ENCODE results near the gene TMEM247.

TMEM247 gene

GRCh38 chr2:46479265-46479664, at the start of gene TMEM247:
TMEM247 (plus strand) TSS chr2:46479565.
- DNase-seq (ENCODE audit: low spot score): no peak

DNA sequence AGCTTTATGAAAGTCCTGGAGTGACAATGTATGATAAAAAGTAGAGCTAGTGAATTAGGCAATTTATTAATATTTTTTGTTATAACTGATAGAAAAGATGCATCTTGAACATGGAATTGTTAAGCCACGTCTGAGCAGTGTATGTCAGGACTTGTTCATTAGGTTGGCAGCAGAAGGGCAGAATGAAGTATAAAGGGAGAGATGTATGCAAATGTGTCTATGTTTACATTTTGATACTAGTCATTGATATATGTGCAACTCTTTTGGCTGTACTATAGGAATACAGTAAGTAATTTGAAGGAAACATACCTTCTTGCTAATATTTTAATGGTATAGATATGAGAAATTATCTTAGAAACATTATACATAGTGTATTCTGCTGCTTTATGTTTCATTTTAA, 49.0 kb upstream of the TMEM247 start:
- DNase-seq (ENCODE audit: low spot score): no peak

- DNase-seq (ENCODE audit: low spot score): no peak
Measured at GRCh38 chr2:46430992-46431391, 48.4 kb upstream of the TMEM247 start.

DNA sequence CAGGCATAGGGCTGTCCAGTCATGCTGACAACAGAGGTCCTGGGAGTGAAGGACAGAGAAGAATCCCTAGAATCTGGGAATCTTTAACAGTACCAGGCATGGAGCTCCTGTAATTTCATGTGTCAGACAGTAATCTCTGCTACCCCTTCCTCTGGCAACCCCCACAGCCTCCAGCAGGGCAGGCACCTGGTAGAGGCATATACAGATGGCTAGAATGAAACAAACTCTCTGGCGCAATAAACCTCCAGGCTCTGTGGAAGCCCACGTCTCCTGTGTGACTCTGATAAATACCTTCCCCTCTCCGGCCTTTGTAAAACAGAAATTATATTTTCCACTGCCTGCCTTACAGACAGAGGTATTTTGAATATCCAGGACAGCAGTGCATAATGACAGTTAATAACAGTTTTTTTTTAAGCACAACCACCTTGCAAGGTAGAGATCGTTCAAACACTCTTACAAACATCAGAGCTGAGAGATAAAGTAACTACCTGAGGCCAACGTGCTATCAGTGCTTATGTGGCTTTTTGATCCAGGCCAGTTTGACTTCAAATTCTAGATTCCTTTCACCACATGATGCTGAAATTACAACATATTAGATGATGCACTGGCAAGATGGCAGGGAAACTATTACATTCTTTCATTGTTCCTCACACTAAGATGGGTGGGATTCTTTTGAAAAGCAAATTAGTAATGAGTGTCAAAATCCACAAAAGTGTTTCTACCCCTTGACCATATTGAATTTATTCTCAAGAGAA, 47.7 kb upstream of the TMEM247 start:
- peak; percentile 86 for DNase-seq (ENCODE audit: low spot score)

DNA sequence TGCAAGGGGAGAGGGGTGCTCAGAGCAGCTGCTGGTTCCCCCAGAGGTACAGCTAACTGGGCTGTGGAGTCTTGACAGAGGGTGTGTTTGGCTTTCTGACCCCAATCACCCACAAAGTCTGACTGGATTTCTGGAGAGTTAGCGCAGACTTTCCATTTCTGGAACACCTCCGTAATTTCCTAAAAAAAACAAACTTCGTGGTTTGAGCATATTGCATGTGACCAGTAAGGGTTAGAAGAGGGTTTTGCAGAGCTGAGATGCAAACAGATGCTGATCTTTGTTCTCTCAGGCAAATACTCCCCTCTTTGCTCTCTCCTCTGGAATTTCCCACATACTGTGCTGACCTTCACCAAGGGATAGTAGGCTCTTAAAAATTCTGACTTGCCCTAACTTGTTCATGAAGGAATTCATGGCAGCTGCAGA, 44.5 kb upstream of the TMEM247 start:
- no peak for DNase-seq (ENCODE audit: low spot score)

GRCh38 chr2:46435353-46435752, 44.0 kb upstream of the TMEM247 start:
- no peak for DNase-seq (ENCODE audit: low spot score)

- no peak for DNase-seq (ENCODE audit: low spot score)
Measured at GRCh38 chr2:46435796-46436360, 43.5 kb upstream of the TMEM247 start.

DNA sequence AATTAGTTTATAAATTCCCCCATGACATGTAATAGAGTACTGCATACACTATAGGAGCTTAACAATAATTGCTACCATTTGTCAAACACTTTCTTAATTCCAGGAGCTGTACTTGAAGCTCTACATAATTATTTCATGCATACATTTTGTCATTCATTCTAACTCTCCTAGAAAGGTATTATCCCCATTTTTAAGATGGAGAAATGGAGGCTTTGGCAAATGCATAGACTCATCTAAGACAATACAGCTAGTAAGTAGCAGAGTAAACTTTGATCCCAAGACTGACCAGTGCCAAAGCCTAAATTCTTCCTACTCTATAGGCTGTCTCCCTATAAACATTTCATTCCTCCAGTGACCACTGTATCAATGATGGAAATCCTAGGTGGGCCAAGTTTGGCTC, 42.6 kb upstream of the TMEM247 start:
- no peak for DNase-seq (ENCODE audit: low spot score)

DNA sequence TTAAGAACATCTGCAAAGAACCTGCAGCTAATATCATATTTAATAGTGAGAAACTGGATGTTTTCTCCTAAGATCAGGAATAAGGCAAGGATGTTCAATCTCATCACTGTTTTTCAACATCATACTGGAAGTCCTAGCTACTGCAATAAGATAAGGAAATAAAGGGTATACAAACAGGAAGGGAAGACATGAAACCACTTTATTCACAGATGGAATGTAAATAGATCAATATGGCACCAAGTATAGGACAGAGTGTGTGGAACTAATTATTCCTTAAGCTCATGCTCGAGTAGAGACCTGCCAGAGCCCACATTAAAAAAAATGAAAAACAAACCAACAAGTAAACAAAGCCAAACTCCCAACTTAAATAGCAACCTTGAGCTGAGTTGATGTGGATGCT, 41.3 kb upstream of the TMEM247 start:
- no peak for DNase-seq (ENCODE audit: low spot score)

DNA sequence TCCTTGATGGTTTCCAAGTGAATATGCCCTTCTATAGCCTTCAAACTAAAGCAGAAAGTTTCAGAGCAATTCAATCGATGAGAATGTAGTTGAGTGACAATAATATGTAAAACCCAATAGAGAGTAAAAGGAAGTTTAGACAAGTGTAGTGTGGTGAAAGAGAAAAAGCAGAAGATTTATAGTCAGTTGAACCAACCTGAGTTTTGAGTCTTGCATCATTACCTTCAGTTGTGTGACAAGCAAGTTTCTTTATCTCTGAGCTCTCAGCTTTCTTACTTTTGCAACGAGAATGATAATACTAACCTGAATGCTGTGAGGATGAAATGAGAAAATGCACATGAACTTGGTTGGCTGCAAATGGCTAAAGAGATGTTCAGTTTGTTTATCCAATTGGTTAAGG, 40.6 kb upstream of the TMEM247 start:
- no peak for DNase-seq (ENCODE audit: low spot score)

GRCh38 chr2:46439582-46439981, 39.8 kb upstream of the TMEM247 start:
- no peak for DNase-seq (ENCODE audit: low spot score)

GRCh38 chr2:46441838-46442712, 37.3 kb upstream of the TMEM247 start:
- DNase-seq (ENCODE audit: low spot score): no peak

GRCh38 chr2:46444732-46445131, 34.6 kb upstream of the TMEM247 start:
- no peak for DNase-seq (ENCODE audit: low spot score)

DNA sequence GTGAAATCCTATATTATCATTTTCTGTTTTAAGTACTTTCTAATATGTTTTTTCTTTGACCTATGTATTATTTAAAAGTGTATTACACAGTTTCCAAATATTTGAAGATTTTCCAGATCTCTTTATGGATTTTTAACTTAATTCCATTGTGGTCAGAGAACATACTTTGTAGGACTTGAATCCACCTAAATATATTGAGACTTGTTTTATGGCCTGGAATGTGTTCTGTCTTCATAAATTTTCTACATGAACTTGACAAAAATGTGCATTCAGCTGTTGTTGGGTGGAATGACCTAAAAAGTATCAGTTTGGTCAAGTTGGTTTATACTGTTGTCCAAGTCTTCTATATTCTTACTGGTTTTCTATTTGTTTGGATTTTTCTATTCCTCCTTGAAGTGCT, 33.8 kb upstream of the TMEM247 start:
- no peak for DNase-seq (ENCODE audit: low spot score)

DNA sequence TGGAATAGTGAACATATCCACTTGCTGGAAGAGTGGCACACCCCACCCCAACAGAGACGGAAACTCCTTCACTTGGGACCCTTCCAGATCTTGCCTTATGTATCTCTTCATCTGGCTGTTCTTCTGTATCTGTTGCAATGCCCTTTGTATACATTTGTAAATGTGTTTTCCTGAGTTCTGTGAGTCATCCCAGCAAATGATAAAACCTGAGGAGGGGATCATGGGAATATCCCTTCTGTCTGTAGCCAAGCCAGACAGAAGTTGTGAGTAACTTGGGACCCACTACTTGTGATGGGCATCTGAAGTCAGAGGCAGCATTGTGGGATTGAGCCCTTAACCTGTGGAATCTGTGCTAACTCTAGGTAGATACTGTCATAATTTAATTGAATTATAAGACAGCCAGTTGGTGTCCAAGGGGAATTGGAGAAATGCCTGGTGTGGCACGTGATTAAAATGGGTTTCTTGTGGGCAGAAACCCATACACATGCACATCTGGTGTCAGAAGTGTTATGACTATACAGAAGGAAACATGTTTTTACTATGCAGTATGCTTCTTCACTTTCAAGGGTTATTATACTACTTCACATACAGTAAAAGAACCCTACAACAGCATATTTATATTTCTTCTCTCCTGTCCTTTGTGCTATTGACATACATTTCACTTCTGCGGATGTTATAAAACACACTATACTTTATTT, 32.3 kb upstream of the TMEM247 start:
- DNase-seq (ENCODE audit: low spot score): no peak

GRCh38 chr2:46447649-46448048, 31.7 kb upstream of the TMEM247 start:
- DNase-seq (ENCODE audit: low spot score): no peak

DNA sequence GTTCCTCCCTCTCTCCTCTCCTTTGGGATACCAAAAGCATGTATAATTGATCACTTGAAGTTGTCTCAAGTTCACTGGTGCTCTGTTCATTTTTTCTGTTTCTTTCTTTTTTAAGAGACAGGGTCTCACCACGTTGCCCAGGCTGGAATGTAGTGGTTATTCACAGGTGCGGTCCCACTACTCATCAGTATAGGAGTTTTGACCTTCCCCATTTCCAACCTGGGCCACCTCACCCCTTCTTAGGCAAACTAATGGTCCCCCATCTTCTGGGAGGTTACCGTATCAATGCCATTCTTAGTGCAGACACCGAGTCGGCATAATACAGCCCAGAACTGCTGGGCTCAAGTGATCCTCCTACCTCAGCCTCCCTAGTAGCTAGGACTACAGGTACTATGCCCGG, 31.3 kb upstream of the TMEM247 start:
- no peak for DNase-seq (ENCODE audit: low spot score)

GRCh38 chr2:46448641-46449040, 30.7 kb upstream of the TMEM247 start:
- no peak for DNase-seq (ENCODE audit: low spot score)

GRCh38 chr2:46449700-46450099, 29.7 kb upstream of the TMEM247 start:
- DNase-seq (ENCODE audit: low spot score): no peak

GRCh38 chr2:46451131-46451711, 28.1 kb upstream of the TMEM247 start:
- no peak for DNase-seq (ENCODE audit: low spot score)

GRCh38 chr2:46456789-46457188, 22.6 kb upstream of the TMEM247 start:
- DNase-seq (ENCODE audit: low spot score): no peak

Measured in cerebellar cortex (tissue), 1 donor.